ENCODE data around the gene TMEM179B. TPM values are rescaled to one million over a fixed set of nuclear protein-coding genes. Genes with fewer than 3 reads are reported as not detected.
A peak's percentile ranks its signal among the peaks of the same experiment; 100 is the strongest.

The TMEM179B gene
- total RNA-seq, 1 experiment from 2014 or later = 51.6 TPM

- Histone ChIP-seq H2AFZ (ENCODE audit: low read depth, low read length, poor library complexity, severe bottlenecking) (no peak overlapping the region), H3K4me3 (replicated peaks in 1 of 2; ENCODE audit: low read depth in 1 of 2, low read length in 2 of 2) (no peak overlapping the region), H3K9me2 (ENCODE audit: insufficient read depth) (no peaks in the 10 kb centered on the region), H4K20me1 (ENCODE audit: insufficient read depth) (no peaks in the 10 kb centered on the region), H3K79me2 (ENCODE audit: insufficient read depth, low read length) (peaks cover 30% of the 10 kb centered on the region), H3K4me1 (ENCODE audit: control insufficient read depth in 1 of 2, insufficient read depth in 2 of 2, low read length in 2 of 2) (peaks cover 0 to 21% of the 10 kb centered on the region in 2 experiments; a peak in 3 of 4 replicates), H3K9me3 (ENCODE audit: control insufficient read depth in 1 of 2, insufficient read depth in 1 of 2, low read depth in 1 of 2, low read length in 2 of 2) (no peaks in the 10 kb centered on the region), H3K9ac (ENCODE audit: low read length) (no peak overlapping the region), H3K27me3 (ENCODE audit: insufficient read depth, low read length) (no peaks in the 10 kb centered on the region), H3K27ac (ENCODE audit: low read depth, low read length) (no peak overlapping the region), H3K4me2 (ENCODE audit: low read length) (peak overlapping the region; percentile 86; the same call in 1 of the 2 replicates), H3K36me3 (ENCODE audit: control insufficient read depth in 1 of 2, insufficient read depth in 2 of 2, low read length in 2 of 2) (peaks cover 11 to 13% of the 10 kb centered on the region in 2 experiments)
- TF ChIP-seq CEBPB (IDR thresholded peaks at IDR 0.05; ENCODE audit: low read depth) (no peak), CBX3 (IDR thresholded peaks at IDR 0.05; ENCODE audit: low read depth) (no peak), ELF1 (IDR thresholded peaks at IDR 0.05; ENCODE audit: borderline replicate concordance, low read depth) (no peak), JUND (IDR thresholded peaks at IDR 0.05) (no peak), YY1 (IDR thresholded peaks at IDR 0.05; ENCODE audit: extremely low read depth, insufficient replicate concordance, low read depth, low read length) (no peak), EZH2phosphoT487 (IDR thresholded peaks at IDR 0.05; ENCODE audit: borderline replicate concordance) (no peak)
- TF ChIP-seq, protein P1, sequence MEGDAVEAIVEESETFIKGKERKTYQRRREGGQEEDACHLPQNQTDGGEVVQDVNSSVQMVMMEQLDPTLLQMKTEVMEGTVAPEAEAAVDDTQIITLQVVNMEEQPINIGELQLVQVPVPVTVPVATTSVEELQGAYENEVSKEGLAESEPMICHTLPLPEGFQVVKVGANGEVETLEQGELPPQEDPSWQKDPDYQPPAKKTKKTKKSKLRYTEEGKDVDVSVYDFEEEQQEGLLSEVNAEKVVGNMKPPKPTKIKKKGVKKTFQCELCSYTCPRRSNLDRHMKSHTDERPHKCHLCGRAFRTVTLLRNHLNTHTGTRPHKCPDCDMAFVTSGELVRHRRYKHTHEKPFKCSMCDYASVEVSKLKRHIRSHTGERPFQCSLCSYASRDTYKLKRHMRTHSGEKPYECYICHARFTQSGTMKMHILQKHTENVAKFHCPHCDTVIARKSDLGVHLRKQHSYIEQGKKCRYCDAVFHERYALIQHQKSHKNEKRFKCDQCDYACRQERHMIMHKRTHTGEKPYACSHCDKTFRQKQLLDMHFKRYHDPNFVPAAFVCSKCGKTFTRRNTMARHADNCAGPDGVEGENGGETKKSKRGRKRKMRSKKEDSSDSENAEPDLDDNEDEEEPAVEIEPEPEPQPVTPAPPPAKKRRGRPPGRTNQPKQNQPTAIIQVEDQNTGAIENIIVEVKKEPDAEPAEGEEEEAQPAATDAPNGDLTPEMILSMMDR (IDR thresholded peaks at IDR 0.05 in 2 of 3, conservative IDR thresholded peaks at IDR 0.05 in 1 of 3; ENCODE audit: borderline replicate concordance in 1 of 3, insufficient read depth in 1 of 3, low read depth in 2 of 3, low read length in 2 of 3) = no peak
- TF ChIP-seq, protein P2, sequence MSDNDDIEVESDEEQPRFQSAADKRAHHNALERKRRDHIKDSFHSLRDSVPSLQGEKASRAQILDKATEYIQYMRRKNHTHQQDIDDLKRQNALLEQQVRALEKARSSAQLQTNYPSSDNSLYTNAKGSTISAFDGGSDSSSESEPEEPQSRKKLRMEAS (IDR thresholded peaks at IDR 0.05) = no peak
- TF ChIP-seq, protein P3, sequence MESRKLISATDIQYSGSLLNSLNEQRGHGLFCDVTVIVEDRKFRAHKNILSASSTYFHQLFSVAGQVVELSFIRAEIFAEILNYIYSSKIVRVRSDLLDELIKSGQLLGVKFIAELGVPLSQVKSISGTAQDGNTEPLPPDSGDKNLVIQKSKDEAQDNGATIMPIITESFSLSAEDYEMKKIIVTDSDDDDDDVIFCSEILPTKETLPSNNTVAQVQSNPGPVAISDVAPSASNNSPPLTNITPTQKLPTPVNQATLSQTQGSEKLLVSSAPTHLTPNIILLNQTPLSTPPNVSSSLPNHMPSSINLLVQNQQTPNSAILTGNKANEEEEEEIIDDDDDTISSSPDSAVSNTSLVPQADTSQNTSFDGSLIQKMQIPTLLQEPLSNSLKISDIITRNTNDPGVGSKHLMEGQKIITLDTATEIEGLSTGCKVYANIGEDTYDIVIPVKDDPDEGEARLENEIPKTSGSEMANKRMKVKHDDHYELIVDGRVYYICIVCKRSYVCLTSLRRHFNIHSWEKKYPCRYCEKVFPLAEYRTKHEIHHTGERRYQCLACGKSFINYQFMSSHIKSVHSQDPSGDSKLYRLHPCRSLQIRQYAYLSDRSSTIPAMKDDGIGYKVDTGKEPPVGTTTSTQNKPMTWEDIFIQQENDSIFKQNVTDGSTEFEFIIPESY (IDR thresholded peaks at IDR 0.05; ENCODE audit: extremely low read depth, insufficient replicate concordance, low read length) = no peak
- intact Hi-C loops (cut with micrococcal nuclease) = no loop called here
- CTCF ChIA-PET = no interaction called here
- ATAC-seq (no peak), DNase-seq (ENCODE audit: low read depth, low spot score) (no peak)
- POLR2A ChIA-PET = interaction anchor here (1.2 to 2.2 kb wide), 9 partner anchors 8 to 53 kb away, joined by 3 to 26 read pairs (median 5); partner anchors contain the start of genes STX5, TEX54, TMEM179B and WDR74
- BruUV-seq (replicated peaks) = no TSS peak
- RAD21 ChIA-PET (ENCODE audit: low non-redundant PET in 1 of 2, low total read pairs in 2 of 2, uncharacterized antibody in 2 of 2, unreplicated experiment in 2 of 2) = no interaction called here
Measured at GRCh38 chr11:62806611-62807121, 19.5 kb downstream of the TMEM179B start.
